Mesothelial cell of epicardium (in vitro differentiated cells): ENCODE results near the gene DPP8. TPM values are rescaled to one million over a fixed set of nuclear protein-coding genes. Genes with fewer than 3 reads are reported as not detected.
"Not testable (repeated sequence)": the region's sequence is repeated elsewhere in the genome, so short reads cannot be mapped to it uniquely, and the experiment has no call there.

Experiments
- DNase-seq, 2 experiments: peaks; one replicate each; pipeline ENCODE4 v3.0.0; 2021; ENCODE audit warnings: low spot score in 2 of 2; ENCODE audit not compliant: unreplicated experiment in 2 of 2
- H3K27ac Mint-ChIP-seq: 2 replicates; pipeline ENCODE4 v1.8.0; 2021; ENCODE audit warnings: mixed read lengths
- H3K27me3 Mint-ChIP-seq: 2 replicates; pipeline ENCODE4 v1.8.0; 2021; ENCODE audit warnings: low read depth, mixed read lengths
- H3K36me3 Mint-ChIP-seq: 2 replicates; pipeline ENCODE4 v1.8.0; 2021; ENCODE audit warnings: mixed read lengths
- H3K4me1 Mint-ChIP-seq: 2 replicates; pipeline ENCODE4 v1.8.0; 2021; ENCODE audit warnings: mixed read lengths
- H3K4me3 Mint-ChIP-seq: 2 replicates; pipeline ENCODE4 v1.8.0; 2021; ENCODE audit warnings: mild to moderate bottlenecking, moderate library complexity, mixed read lengths
- H3K9me3 Mint-ChIP-seq: 2 replicates; pipeline ENCODE4 v1.8.0; 2021; ENCODE audit warnings: mixed read lengths
- total RNA-seq: library from RNA; stranded (reverse); gene quantifications from 3 replicates; pipeline ENCODE4 v1.2.1, GENCODE V29; 2021
- TF ChIP-seq, protein P1 (sequence below): fragments of 200-600 bp; sonication (generic); IDR thresholded peaks from one replicate; pipeline ENCODE4 v1.5.0; 2021; ENCODE audit warnings: antibody characterized with exemption; ENCODE audit not compliant: unreplicated experiment

Gene DPP8
- total RNA-seq, 1 donor from 2014 or later = 31.5 TPM

DNA sequence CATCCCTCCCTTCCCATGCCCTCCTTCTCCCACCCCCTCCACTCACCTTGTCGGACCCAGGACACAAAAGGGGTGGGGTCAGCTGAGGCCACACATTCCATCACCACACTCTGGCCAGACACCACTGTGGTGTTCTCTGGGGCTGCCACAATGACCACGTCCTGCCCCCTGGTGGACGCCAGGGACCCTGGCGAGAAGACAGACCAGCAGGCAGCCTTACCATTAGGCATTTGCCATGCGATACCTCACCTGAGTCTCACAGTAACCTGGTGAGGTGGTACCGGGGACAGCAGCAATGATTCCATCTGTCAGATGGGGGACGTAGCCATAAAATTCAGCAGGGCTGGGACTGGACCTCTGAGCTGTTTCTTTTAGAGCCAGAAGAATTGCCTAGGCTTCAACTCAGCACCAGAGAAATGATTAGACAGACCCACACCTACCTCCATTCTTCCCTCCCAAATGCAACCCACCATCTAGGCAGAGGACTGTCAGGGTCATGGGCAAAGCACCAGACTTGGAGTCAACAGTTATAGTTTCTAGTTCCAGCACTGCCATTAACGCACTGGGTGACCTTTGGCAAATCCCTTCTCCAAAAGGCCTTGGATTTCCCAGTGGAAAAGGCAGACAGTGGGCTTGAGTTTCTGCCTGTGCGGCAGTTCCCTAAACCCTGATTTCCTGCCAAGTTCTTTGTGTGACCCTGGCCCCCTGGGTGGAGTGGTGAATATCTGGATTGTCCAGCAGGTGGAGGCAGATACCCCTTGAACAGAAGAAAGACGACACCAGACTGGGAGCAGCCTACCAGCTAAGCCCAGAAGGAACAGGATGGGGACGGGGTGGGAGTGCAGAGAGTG is 116.5 kb downstream of the DPP8 start:
- peak; percentile 44 to 71 for DNase-seq
- Mint-ChIP-seq H3K4me3 (no peak overlapping the region), H3K36me3 (peaks cover 2% of the 10 kb centered on the region), H3K9me3 (no peaks in the 10 kb centered on the region), H3K27ac (peak overlapping the region; percentile 53), H3K4me1 (peaks cover 24% of the 10 kb centered on the region), H3K27me3 (peaks cover 38% of the 10 kb centered on the region)
- TF ChIP-seq, protein P1, sequence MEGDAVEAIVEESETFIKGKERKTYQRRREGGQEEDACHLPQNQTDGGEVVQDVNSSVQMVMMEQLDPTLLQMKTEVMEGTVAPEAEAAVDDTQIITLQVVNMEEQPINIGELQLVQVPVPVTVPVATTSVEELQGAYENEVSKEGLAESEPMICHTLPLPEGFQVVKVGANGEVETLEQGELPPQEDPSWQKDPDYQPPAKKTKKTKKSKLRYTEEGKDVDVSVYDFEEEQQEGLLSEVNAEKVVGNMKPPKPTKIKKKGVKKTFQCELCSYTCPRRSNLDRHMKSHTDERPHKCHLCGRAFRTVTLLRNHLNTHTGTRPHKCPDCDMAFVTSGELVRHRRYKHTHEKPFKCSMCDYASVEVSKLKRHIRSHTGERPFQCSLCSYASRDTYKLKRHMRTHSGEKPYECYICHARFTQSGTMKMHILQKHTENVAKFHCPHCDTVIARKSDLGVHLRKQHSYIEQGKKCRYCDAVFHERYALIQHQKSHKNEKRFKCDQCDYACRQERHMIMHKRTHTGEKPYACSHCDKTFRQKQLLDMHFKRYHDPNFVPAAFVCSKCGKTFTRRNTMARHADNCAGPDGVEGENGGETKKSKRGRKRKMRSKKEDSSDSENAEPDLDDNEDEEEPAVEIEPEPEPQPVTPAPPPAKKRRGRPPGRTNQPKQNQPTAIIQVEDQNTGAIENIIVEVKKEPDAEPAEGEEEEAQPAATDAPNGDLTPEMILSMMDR = peak; percentile 67

GRCh38 chr15:65399997-65400396 is 117.5 kb downstream of the DPP8 start:
- Mint-ChIP-seq H3K27ac (no peak overlapping the region), H3K27me3 (peaks cover 46% of the 10 kb centered on the region), H3K4me3 (no peak overlapping the region), H3K4me1 (peaks cover 20% of the 10 kb centered on the region), H3K36me3 (peaks cover 2% of the 10 kb centered on the region), H3K9me3 (no peaks in the 10 kb centered on the region)
- DNase-seq = no peak
- TF ChIP-seq, protein P1 = no peak

- H3K4me3 Mint-ChIP-seq = no peak overlapping the region
- peaks cover 20% of the 10 kb centered on the region for H3K4me1 Mint-ChIP-seq
- no peak for DNase-seq
- peaks cover 54% of the 10 kb centered on the region for H3K27me3 Mint-ChIP-seq
- peaks cover 2% of the 10 kb centered on the region for H3K36me3 Mint-ChIP-seq
- TF ChIP-seq, protein P1 = no peak
- no peaks in the 10 kb centered on the region for H3K9me3 Mint-ChIP-seq
- no peak overlapping the region for H3K27ac Mint-ChIP-seq
Measured at GRCh38 chr15:65399001-65399706, 118.3 kb downstream of the DPP8 start.

- Mint-ChIP-seq H3K27me3 (peaks cover 61% of the 10 kb centered on the region), H3K4me1 (peaks cover 20% of the 10 kb centered on the region)
- DNase-seq, H3K27ac Mint-ChIP-seq, H3K36me3 Mint-ChIP-seq, H3K9me3 Mint-ChIP-seq, H3K4me3 Mint-ChIP-seq: not testable (repeated sequence)
Measured at GRCh38 chr15:65398486-65398885, 119.0 kb downstream of the DPP8 start.

DNA sequence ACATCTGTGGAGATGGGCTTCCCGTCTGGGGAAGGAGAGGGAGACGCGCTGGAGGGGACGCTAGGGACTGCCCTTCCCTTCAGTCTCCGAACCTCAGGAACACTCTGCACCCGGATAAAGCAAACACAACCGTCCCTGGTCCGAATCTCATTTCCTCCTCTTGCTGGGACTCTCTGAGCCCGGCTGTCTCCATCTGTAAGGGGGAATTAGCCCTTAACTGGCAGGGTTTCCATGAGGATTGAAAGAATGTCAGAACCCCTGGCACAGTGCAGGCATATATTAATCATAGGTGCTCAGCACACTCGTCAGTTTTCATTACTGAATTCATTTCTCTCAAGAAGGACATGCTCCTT is 120.5 kb downstream of the DPP8 start:
- H3K36me3 Mint-ChIP-seq = peaks cover 2% of the 10 kb centered on the region
- peaks cover 20% of the 10 kb centered on the region for H3K4me1 Mint-ChIP-seq
- H3K9me3 Mint-ChIP-seq = no peaks in the 10 kb centered on the region
- no peak for DNase-seq
- no peak overlapping the region for H3K27ac Mint-ChIP-seq
- peaks cover 65% of the 10 kb centered on the region for H3K27me3 Mint-ChIP-seq
- H3K4me3 Mint-ChIP-seq = peak overlapping the region; percentile 40
- TF ChIP-seq, protein P1 = no peak
